MM.1S (cell line): Measurements from ENCODE around the gene ZNF474.

ENCODE experiments used
- CTCF ChIP-seq: fragments of 300-600 bp; sonication (generic); IDR thresholded peaks from 2 replicates; pipeline ENCODE4 v1.5.1; 2016; ENCODE audit warnings: antibody characterized with exemption, low read length, mixed read lengths
- EZH2 ChIP-seq: fragments of 300-600 bp; sonication (generic); optimal IDR thresholded peaks from 2 replicates; pipeline ENCODE3; 2017; ENCODE audit warnings: low read depth, mild to moderate bottlenecking, antibody characterized with exemption, low read length, mixed read lengths

DNA sequence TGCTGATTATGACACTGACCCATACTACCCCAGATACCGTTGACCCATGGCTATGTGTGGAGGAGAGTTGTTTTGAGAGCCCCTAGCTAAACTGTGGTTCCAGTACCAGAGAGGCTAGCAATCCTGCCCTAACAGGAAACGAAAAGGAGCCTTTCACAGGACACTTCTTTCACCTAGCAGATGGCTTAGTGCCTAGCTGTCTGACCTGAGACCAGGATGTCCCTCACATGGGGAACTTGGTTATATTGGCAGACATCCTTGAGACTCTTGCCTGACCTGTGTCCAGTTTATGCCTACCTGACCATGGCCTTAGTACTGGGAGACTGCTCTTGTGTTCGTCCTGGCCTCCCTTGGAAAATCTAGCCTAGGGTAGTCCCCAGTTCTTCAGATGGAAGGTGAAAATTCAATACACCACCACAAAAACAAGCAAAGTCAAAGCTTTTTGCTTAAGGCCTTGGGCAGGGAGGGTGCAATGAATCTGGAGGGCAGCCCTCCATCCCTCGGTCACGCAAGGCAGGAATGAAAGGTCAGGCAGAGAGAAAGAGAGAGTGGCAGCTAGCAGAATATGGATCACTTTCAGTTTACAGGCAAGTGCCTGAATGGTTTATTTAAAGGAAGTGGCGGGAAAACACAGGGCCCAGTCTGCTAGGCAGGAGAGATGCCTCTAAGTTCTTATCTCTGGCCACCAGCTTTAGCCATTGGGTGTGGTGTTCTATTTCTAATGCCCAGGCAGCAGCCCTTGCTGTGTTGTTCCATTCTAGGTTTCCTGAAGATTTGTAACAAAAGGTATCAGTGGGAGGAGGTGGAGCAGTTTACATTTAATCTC is 16.4 kb upstream of the ZNF474 start:
- TF ChIP-seq CTCF (no peak), EZH2 (no peak)
